ENCODE measurements around the gene SYNGR3.

- TF ChIP-seq SIN3A (IDR thresholded peaks at IDR 0.05; ENCODE audit: borderline replicate concordance, insufficient read depth, low read length): no peak
- TF ChIP-seq REST (IDR thresholded peaks at IDR 0.05; ENCODE audit: insufficient read depth in 1 of 2, low read depth in 2 of 2, low read length in 2 of 2): no peak
- TF ChIP-seq POLR2AphosphoS5 (IDR thresholded peaks at IDR 0.05; ENCODE audit: low read depth, low read length): no peak
- TF ChIP-seq TAF1 (IDR thresholded peaks at IDR 0.05; ENCODE audit: borderline replicate concordance, insufficient read depth, low read length): no peak
- no peak for TF ChIP-seq FOXP2 (optimal IDR thresholded peaks at IDR 0.05; ENCODE audit: borderline replicate concordance, extremely low read depth, extremely low read length, insufficient read depth)
Observed at GRCh38 chr16:1945559-1946391, 44.0 kb upstream of the SYNGR3 start.

All from PFSK-1 (cell line).